KMS-11 (cell line): ENCODE measurements around the gene EP400.

Source experiments
- H2AFZ ChIP-seq: fragments of 200-600 bp; sonication (generic); 2 replicates; pipeline ENCODE4 v1.6.1; 2016; ENCODE audit warnings: antibody characterized with exemption, mixed run types, low read depth
- H3K27ac ChIP-seq: fragments of 200-600 bp; sonication (generic); 2 replicates; pipeline ENCODE4 v1.6.1; 2016; ENCODE audit warnings: mild to moderate bottlenecking, mixed run types
- H3K27me3 ChIP-seq: fragments of 200-600 bp; sonication (generic); 2 replicates; pipeline ENCODE4 v1.6.1; 2017; ENCODE audit warnings: mild to moderate bottlenecking, low read depth, mixed run types, moderate library complexity; ENCODE audit not compliant: insufficient read depth
- H3K36me3 ChIP-seq: fragments of 200-600 bp; sonication (generic); 2 replicates; pipeline ENCODE4 v1.6.1; 2017; ENCODE audit warnings: mild to moderate bottlenecking, mixed run types; ENCODE audit not compliant: insufficient read depth
- H3K4me1 ChIP-seq: fragments of 200-600 bp; sonication (generic); 2 replicates; pipeline ENCODE4 v1.6.1; 2016; ENCODE audit warnings: mild to moderate bottlenecking, low read depth, mixed run types; ENCODE audit not compliant: poor library complexity, severe bottlenecking
- H3K4me2 ChIP-seq: fragments of 200-600 bp; sonication (generic); 2 replicates; pipeline ENCODE4 v1.7.0; 2016; ENCODE audit warnings: mild to moderate bottlenecking, mixed run types
- H3K4me3 ChIP-seq: fragments of 200-600 bp; sonication (generic); IDR thresholded peaks from 2 replicates; pipeline ENCODE4 v1.6.1; 2017; ENCODE audit warnings: low read depth, low read length, mixed read lengths; ENCODE audit not compliant: insufficient read depth
- H3K79me2 ChIP-seq: fragments of 200-600 bp; sonication (generic); 2 replicates; pipeline ENCODE4 v1.6.1; 2016; ENCODE audit warnings: low read depth, mixed run types; ENCODE audit not compliant: insufficient read depth
- H3K9ac ChIP-seq: fragments of 200-600 bp; sonication (generic); 2 replicates; pipeline ENCODE4 v1.6.1; 2016; ENCODE audit warnings: mild to moderate bottlenecking, mixed run types
- H4K20me1 ChIP-seq: fragments of 200-600 bp; sonication (generic); 2 replicates; pipeline ENCODE4 v1.6.1; 2016; ENCODE audit warnings: mild to moderate bottlenecking, mixed run types; ENCODE audit not compliant: insufficient read depth
- TF ChIP-seq, protein P1 (sequence below): fragments of 200-600 bp; sonication (generic); conservative IDR thresholded peaks from 2 replicates; pipeline ENCODE4 v1.6.1; 2017; ENCODE audit warnings: low read depth, mild to moderate bottlenecking, antibody characterized with exemption, low read length, moderate library complexity, mixed read lengths

The EP400 gene

DNA sequence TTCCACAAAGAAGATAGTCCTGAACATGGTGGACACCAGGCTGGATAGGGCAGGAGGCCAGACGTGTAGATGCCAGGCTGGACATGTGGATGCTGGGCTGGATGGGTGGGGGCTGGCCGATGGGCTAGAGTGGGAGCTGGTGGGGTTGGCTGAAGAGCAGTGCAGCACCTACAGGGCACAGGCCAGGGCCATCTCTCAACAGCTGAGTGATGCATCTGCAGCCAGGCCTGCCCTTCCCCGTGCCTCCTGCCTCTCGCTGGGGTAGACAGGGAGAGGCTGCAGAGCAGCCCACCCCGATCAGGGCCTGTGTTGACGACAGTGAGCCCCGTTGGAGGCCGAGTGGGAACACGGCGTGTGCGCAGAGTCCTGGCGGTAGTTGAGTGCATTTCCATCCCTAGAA lies 39.3 kb downstream of the EP400 start:
- Histone ChIP-seq H3K36me3 (no peaks in the 10 kb centered on the region), H3K4me1 (no peaks in the 10 kb centered on the region), H3K27ac (no peak overlapping the region), H3K4me3 (no peak overlapping the region), H4K20me1 (no peaks in the 10 kb centered on the region), H3K79me2 (no peaks in the 10 kb centered on the region), H3K27me3 (no peaks in the 10 kb centered on the region), H2AFZ (no peak overlapping the region), H3K9ac (no peak overlapping the region), H3K4me2 (no peak overlapping the region)
- TF ChIP-seq, protein P1, sequence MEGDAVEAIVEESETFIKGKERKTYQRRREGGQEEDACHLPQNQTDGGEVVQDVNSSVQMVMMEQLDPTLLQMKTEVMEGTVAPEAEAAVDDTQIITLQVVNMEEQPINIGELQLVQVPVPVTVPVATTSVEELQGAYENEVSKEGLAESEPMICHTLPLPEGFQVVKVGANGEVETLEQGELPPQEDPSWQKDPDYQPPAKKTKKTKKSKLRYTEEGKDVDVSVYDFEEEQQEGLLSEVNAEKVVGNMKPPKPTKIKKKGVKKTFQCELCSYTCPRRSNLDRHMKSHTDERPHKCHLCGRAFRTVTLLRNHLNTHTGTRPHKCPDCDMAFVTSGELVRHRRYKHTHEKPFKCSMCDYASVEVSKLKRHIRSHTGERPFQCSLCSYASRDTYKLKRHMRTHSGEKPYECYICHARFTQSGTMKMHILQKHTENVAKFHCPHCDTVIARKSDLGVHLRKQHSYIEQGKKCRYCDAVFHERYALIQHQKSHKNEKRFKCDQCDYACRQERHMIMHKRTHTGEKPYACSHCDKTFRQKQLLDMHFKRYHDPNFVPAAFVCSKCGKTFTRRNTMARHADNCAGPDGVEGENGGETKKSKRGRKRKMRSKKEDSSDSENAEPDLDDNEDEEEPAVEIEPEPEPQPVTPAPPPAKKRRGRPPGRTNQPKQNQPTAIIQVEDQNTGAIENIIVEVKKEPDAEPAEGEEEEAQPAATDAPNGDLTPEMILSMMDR, result no peak

DNA sequence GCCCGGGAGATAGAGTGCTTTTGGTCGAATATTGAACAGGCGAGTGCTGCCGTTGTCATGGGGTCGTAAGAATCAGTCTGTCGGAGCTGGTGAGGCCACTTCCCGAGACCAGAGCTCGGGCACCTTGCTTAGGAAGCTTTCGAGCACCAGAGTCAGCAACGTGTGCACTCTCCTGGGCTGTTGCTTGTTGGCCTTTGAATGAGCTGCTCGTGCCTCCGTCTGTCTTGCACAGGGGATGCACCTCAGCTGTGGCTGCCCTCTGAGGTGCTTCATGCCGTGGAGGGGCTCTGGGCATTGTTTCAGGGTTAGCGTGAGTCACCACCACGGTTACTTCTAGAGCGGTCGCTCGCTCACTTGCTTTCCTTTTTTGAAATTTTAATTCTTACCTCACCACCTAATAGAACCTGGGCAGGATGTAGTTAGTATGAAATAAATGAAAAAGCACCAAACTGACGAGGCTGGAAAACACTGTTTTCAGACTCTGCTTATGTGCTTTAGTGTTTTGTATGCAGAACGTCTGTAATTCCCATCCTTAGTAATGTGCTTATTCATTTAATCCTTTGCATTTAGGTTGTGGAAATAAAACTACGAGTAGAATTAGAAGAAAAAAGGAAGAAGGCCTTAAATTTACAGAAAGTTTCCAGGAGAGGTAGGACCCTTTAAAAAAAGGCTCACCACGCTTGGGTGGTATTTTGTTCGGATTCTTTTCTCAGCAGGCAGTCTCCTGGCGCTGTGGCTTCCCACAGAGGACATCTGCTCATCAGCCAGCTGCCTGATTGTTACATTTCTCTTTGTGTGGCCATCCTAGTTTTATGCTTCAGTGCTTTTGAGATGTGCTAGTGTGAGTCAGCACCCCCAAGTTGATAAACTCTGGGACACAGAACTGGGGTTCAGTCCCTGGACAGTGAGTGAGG lies 40.6 kb downstream of the EP400 start:
- Histone ChIP-seq H3K36me3 (no peaks in the 10 kb centered on the region), H3K27ac (no peak overlapping the region), H3K4me1 (no peaks in the 10 kb centered on the region)

DNA sequence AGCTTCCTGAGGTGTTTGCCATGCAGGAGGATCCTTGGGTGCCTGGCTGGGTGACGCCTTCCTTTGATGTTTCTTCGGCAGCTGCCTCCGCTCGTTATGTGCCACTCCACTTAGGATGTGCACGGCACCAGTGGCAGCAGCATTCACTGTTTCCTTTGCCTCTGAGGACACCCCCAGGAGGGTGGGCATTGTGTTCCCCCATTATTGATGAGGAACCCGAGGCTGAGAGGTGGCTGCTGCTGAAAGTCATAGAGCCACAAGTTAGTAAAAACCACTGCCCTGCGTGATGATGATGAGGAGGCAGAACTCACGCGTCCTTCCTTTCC lies 41.2 kb downstream of the EP400 start:
- H3K27me3 ChIP-seq, result no peaks in the 10 kb centered on the region
- H2AFZ ChIP-seq, result no peak overlapping the region
- H3K9ac ChIP-seq, result no peak overlapping the region
- H3K27ac ChIP-seq, result no peak overlapping the region
- no peaks in the 10 kb centered on the region for H3K36me3 ChIP-seq
- no peak overlapping the region for H3K4me2 ChIP-seq
- TF ChIP-seq, protein P1, result no peak
- H3K79me2 ChIP-seq, result no peaks in the 10 kb centered on the region
- H3K4me1 ChIP-seq, result no peaks in the 10 kb centered on the region
- no peak overlapping the region for H3K4me3 ChIP-seq
- H4K20me1 ChIP-seq, result no peaks in the 10 kb centered on the region

More for the DNA sequence above, 40.6 kb downstream of the EP400 start:
- TF ChIP-seq, protein P1, result no peak
- no peak overlapping the region for H3K4me2 ChIP-seq
- H3K79me2 ChIP-seq, result no peaks in the 10 kb centered on the region
- H4K20me1 ChIP-seq, result no peaks in the 10 kb centered on the region
- H3K27me3 ChIP-seq, result no peaks in the 10 kb centered on the region
- no peak overlapping the region for H2AFZ ChIP-seq
- H3K4me3 ChIP-seq, result no peak overlapping the region
- no peak overlapping the region for H3K9ac ChIP-seq

DNA sequence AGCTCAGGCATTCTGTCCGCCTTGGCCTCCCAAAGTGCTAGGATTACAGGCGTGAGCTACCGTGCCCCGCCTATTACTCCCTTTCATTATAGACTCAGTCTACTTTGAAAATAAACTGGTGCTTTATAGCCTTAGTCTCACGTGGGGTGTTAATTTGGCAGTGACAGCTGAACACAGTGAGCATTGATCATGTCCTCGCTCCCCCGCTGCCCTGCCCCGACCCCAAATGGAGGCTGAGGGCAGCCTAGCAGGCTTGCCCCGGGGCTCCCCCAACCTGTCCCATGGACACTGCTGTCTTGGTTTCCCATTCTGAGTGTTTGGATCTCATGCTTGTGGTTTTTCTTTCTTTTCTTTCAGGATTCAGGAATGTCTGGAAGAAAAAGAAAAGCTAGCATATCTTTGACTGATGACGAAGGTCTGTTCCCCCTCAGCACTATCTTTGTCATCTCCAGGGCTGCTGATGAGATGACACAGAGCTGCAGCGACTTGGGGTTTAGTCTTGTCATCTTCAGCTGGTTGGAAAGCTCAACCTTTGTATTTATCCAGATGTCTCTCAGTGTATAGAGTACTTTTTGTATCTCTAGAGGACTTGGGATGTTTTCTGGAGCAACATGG lies 42.2 kb downstream of the EP400 start:
- Histone ChIP-seq H3K27me3 (no peaks in the 10 kb centered on the region), H3K36me3 (no peaks in the 10 kb centered on the region), H2AFZ (no peak overlapping the region), H3K79me2 (no peaks in the 10 kb centered on the region), H4K20me1 (no peaks in the 10 kb centered on the region), H3K27ac (no peak overlapping the region), H3K4me1 (no peaks in the 10 kb centered on the region), H3K4me2 (no peak overlapping the region), H3K9ac (no peak overlapping the region), H3K4me3 (no peak overlapping the region)
- TF ChIP-seq, protein P1, result no peak
